Endothelial cell of hepatic sinusoid (primary cell): ENCODE data around the gene CLEC16A.

Experiments
- in situ Hi-C: cut with HindIII; loops from 2 replicates; pipeline ENCODE4 v1.10.0; 2017; ENCODE audit warnings: low sequenced_read_pairs

The CLEC16A gene

GRCh38 chr16:11127610-11128195, 183.3 kb downstream of the CLEC16A start:
- in situ Hi-C loops: no loop called here

- in situ Hi-C loops: no loop called here
These were observed 184.1 kb downstream of the CLEC16A start for GRCh38 chr16:11128211-11129141.

GRCh38 chr16:11129378-11129781, 185.0 kb downstream of the CLEC16A start:
- in situ Hi-C loops: no loop called here

GRCh38 chr16:11130978-11131665, 186.8 kb downstream of the CLEC16A start:
- in situ Hi-C loops: no loop called here

- in situ Hi-C loops: no loop called here
These were observed 187.3 kb downstream of the CLEC16A start for GRCh38 chr16:11131706-11132105.

GRCh38 chr16:11133344-11133943, 189.1 kb downstream of the CLEC16A start:
- in situ Hi-C loops: no loop called here

- in situ Hi-C loops: loop anchor here (5.0 kb wide), 1 partner anchor 58 kb away; no protein-coding TSS in a partner anchor
These were observed 190.5 kb downstream of the CLEC16A start for GRCh38 chr16:11134722-11135463.

- in situ Hi-C loops: loop anchor here (5.0 kb wide), 1 partner anchor 58 kb away; no protein-coding TSS in a partner anchor
These were observed 191.2 kb downstream of the CLEC16A start for GRCh38 chr16:11135464-11135973.

GRCh38 chr16:11136600-11136999, 192.2 kb downstream of the CLEC16A start:
- in situ Hi-C loops: loop anchor here (5.0 kb wide), 1 partner anchor 59 kb away; no protein-coding TSS in a partner anchor

- in situ Hi-C loops: loop anchor here (5.0 kb wide), 1 partner anchor 61 kb away; no protein-coding TSS in a partner anchor
These were observed 193.8 kb downstream of the CLEC16A start for GRCh38 chr16:11138022-11138768.

GRCh38 chr16:11138769-11139325, 194.5 kb downstream of the CLEC16A start:
- in situ Hi-C loops: loop anchor here (5.0 kb wide), 1 partner anchor 62 kb away; no protein-coding TSS in a partner anchor

- in situ Hi-C loops: loop anchor here (5.0 kb wide), 2 partner anchors 62 to 73 kb away; no protein-coding TSS in a partner anchor
These were observed 195.1 kb downstream of the CLEC16A start for GRCh38 chr16:11139326-11140097.

- in situ Hi-C loops: loop anchor here (5.0 kb wide), 1 partner anchor 72 kb away; no protein-coding TSS in a partner anchor
These were observed 195.7 kb downstream of the CLEC16A start for GRCh38 chr16:11140098-11140375.

GRCh38 chr16:11140466-11140865, 196.1 kb downstream of the CLEC16A start:
- in situ Hi-C loops: loop anchor here (5.0 kb wide), 1 partner anchor 72 kb away; no protein-coding TSS in a partner anchor

GRCh38 chr16:11140867-11141266, 196.5 kb downstream of the CLEC16A start:
- in situ Hi-C loops: loop anchor here (5.0 kb wide), 1 partner anchor 71 kb away; no protein-coding TSS in a partner anchor

- in situ Hi-C loops: loop anchor here (5.0 kb wide), 1 partner anchor 71 kb away; no protein-coding TSS in a partner anchor
These were observed 197.3 kb downstream of the CLEC16A start for GRCh38 chr16:11141409-11142260.

- in situ Hi-C loops: loop anchor here (5.0 kb wide), 1 partner anchor 70 kb away; no protein-coding TSS in a partner anchor
These were observed 197.9 kb downstream of the CLEC16A start for GRCh38 chr16:11142261-11142630.
